Measurements from ENCODE around the gene IL24. TPM values are rescaled to one million over a fixed set of nuclear protein-coding genes. Genes with fewer than 3 reads are reported as not detected.
A peak's percentile ranks its signal among the peaks of the same experiment; 100 is the strongest.

The IL24 gene
- total and polyA plus RNA-seq, 2 donors from 2014 or later = not detected

DNA sequence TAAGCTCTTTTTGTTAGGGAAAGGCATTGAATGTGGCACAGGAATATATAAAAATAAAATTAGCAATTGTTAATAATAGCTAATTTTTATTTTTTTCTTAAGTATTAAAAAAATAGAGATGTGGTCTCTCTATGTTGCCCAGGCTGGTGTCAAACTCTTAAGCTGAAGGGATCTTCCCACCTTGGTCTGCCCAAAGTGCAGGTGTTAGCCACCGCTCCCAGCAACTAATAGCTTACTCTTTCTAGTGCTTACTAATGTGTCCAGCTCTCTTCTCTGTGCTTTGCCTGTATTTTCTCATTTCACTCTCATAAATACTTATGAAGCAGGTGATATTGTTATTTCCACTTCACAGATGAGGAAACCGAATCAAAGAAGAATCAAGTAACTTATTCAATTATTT is 13.4 kb upstream of the IL24 start:
- no peak overlapping the region for H3K27ac ChIP-seq (ENCODE audit: low read depth in 2 of 2, low read length in 2 of 2)
- intact Hi-C loops (cut with DNase I) = no loop called here
- H3K36me3 ChIP-seq (ENCODE audit: control insufficient read depth in 2 of 3, insufficient read depth in 3 of 3, low read length in 3 of 3) = no peaks in the 10 kb centered on the region
- TF ChIP-seq, protein P1, sequence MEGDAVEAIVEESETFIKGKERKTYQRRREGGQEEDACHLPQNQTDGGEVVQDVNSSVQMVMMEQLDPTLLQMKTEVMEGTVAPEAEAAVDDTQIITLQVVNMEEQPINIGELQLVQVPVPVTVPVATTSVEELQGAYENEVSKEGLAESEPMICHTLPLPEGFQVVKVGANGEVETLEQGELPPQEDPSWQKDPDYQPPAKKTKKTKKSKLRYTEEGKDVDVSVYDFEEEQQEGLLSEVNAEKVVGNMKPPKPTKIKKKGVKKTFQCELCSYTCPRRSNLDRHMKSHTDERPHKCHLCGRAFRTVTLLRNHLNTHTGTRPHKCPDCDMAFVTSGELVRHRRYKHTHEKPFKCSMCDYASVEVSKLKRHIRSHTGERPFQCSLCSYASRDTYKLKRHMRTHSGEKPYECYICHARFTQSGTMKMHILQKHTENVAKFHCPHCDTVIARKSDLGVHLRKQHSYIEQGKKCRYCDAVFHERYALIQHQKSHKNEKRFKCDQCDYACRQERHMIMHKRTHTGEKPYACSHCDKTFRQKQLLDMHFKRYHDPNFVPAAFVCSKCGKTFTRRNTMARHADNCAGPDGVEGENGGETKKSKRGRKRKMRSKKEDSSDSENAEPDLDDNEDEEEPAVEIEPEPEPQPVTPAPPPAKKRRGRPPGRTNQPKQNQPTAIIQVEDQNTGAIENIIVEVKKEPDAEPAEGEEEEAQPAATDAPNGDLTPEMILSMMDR (IDR thresholded peaks at IDR 0.05; ENCODE audit: borderline replicate concordance, extremely low read depth, insufficient read depth) = no peak
- no peak overlapping the region for H3K4me3 ChIP-seq (ENCODE audit: low read length in 3 of 3)
- FAIRE-seq (no peak), DNase-seq (no peak)
- no peaks in the 10 kb centered on the region for H3K27me3 ChIP-seq (ENCODE audit: control insufficient read depth, insufficient read depth, low read length)
- peaks cover 0 to 2% (median 0%) of the 10 kb centered on the region in 3 donors for H3K9me3 ChIP-seq (ENCODE audit: control insufficient read depth in 2 of 3, insufficient read depth in 1 of 3, low read length in 3 of 3)
- H3K4me1 ChIP-seq (ENCODE audit: control insufficient read depth in 2 of 3, insufficient read depth in 2 of 3, low read depth in 1 of 3, low read length in 3 of 3) = no peaks in the 10 kb centered on the region
- no peak overlapping the region for H3K9ac ChIP-seq (ENCODE audit: low read length in 3 of 3)

DNA sequence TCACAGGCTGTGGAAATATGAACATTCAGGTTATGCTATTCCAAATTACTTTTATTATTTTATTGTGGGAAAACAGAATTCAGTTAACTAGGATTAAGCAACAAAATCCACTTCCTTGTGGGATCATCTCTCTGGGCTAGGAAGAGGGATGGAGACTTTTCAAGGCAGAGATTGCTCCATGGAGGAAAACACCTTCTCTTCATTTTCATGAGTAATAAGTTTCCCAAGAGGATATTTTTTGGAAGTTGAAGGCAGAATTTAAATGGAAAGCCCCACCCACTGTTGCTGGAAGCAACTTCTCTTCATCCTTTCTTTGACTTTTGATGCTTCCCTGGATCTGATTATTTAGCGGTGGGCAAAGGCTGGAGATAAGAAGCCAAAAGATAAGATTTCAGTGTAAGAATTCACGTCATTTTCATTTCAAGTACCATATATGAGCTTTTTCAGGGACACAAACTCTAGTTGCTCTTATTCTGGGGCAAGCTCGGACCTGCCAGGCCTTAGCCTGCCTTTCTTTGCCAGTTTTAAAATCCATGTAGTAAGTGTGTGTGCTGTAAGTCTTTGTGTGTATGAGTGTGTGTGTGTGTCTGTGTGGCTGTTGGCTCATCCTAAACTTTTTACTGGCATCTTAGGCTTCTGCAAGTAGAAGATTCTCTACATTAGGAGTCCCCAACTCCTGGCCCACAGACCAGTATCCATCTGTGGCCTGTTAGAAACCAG is 11.7 kb upstream of the IL24 start:
- FAIRE-seq = no peak

DNA sequence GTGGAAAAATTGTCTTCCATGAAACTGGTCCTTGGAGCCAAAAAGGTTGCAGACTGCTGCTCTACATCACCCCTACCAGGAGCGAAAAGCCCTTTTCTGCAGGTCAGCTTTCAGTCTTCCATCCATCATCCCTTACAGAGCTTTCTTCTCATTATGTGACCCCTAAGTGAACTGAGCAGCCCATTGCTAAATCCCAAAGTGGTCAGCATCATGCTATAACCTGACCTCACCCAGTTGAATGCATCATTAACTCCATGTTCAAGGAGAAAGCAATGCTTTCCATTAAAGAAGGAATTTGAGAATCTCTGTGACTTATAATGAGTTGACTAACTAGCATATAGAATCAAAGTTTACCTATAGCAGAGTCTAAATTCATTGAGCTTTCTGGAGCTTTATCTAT is 10.4 kb upstream of the IL24 start:
- FAIRE-seq (no peak), DNase-seq (peak in 3 of 5 donors; percentile 31 to 83 (median 68))
- Histone ChIP-seq H3K36me3 (ENCODE audit: control insufficient read depth in 2 of 3, insufficient read depth in 3 of 3, low read length in 3 of 3) (no peaks in the 10 kb centered on the region), H3K9me3 (ENCODE audit: control insufficient read depth in 2 of 3, insufficient read depth in 1 of 3, low read length in 3 of 3) (peaks cover 0 to 2% (median 0%) of the 10 kb centered on the region in 3 donors), H3K27ac (ENCODE audit: low read depth in 2 of 2, low read length in 2 of 2) (no peak overlapping the region), H3K27me3 (ENCODE audit: control insufficient read depth, insufficient read depth, low read length) (no peaks in the 10 kb centered on the region), H3K4me1 (ENCODE audit: control insufficient read depth in 2 of 3, insufficient read depth in 2 of 3, low read depth in 1 of 3, low read length in 3 of 3) (peaks cover 0 to 4% (median 0%) of the 10 kb centered on the region in 3 donors), H3K9ac (ENCODE audit: low read length in 3 of 3) (no peak overlapping the region), H3K4me3 (ENCODE audit: low read length in 3 of 3) (no peak overlapping the region)
- TF ChIP-seq, protein P1 (IDR thresholded peaks at IDR 0.05; ENCODE audit: borderline replicate concordance, extremely low read depth, insufficient read depth) = no peak
- intact Hi-C loops (cut with DNase I) = no loop called here

More for the DNA sequence above, 11.7 kb upstream of the IL24 start:
- Histone ChIP-seq H3K9ac (ENCODE audit: low read length in 3 of 3) (no peak overlapping the region), H3K4me3 (ENCODE audit: low read length in 3 of 3) (no peak overlapping the region), H3K27me3 (ENCODE audit: control insufficient read depth, insufficient read depth, low read length) (no peaks in the 10 kb centered on the region), H3K9me3 (ENCODE audit: control insufficient read depth in 2 of 3, insufficient read depth in 1 of 3, low read length in 3 of 3) (peaks cover 0 to 2% (median 0%) of the 10 kb centered on the region in 3 donors), H3K27ac (ENCODE audit: low read depth in 2 of 2, low read length in 2 of 2) (no peak overlapping the region), H3K36me3 (ENCODE audit: control insufficient read depth in 2 of 3, insufficient read depth in 3 of 3, low read length in 3 of 3) (no peaks in the 10 kb centered on the region), H3K4me1 (ENCODE audit: control insufficient read depth in 2 of 3, insufficient read depth in 2 of 3, low read depth in 1 of 3, low read length in 3 of 3) (peaks cover 0 to 3% (median 0%) of the 10 kb centered on the region in 3 donors)
- intact Hi-C loops (cut with DNase I) = no loop called here
- DNase-seq = no peak
- TF ChIP-seq, protein P1 (IDR thresholded peaks at IDR 0.05; ENCODE audit: borderline replicate concordance, extremely low read depth, insufficient read depth) = no peak
